ENCODE results near the gene KCND2. TPM values are rescaled to one million over a fixed set of nuclear protein-coding genes. Genes with fewer than 3 reads are reported as not detected.

Gene KCND2
- total and polyA plus RNA-seq, 3 donors from 2014 or later, result 3.8 to 6.1 (median 5.1) TPM

GRCh38 chr7:120502825-120503224 is 229.8 kb downstream of the KCND2 start:
- intact Hi-C loops (cut with DNase I; ENCODE audit: low total_unique reads), result no loop called here
- 84 to 89% methylated on average over 1 of the region's 1 CpG for WGBS, 2 donors
- TF ChIP-seq, protein P1, sequence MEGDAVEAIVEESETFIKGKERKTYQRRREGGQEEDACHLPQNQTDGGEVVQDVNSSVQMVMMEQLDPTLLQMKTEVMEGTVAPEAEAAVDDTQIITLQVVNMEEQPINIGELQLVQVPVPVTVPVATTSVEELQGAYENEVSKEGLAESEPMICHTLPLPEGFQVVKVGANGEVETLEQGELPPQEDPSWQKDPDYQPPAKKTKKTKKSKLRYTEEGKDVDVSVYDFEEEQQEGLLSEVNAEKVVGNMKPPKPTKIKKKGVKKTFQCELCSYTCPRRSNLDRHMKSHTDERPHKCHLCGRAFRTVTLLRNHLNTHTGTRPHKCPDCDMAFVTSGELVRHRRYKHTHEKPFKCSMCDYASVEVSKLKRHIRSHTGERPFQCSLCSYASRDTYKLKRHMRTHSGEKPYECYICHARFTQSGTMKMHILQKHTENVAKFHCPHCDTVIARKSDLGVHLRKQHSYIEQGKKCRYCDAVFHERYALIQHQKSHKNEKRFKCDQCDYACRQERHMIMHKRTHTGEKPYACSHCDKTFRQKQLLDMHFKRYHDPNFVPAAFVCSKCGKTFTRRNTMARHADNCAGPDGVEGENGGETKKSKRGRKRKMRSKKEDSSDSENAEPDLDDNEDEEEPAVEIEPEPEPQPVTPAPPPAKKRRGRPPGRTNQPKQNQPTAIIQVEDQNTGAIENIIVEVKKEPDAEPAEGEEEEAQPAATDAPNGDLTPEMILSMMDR (IDR thresholded peaks at IDR 0.05), result no peak
- TF ChIP-seq POLR2A (IDR thresholded peaks at IDR 0.05), result no peak
- Histone ChIP-seq H3K27ac (no peak overlapping the region), H3K4me1 (no peaks in the 10 kb centered on the region), H3K27me3 (no peaks in the 10 kb centered on the region), H3K9me3 (no peaks in the 10 kb centered on the region), H3K36me3 (ENCODE audit: low read depth, missing control alignments) (no peaks in the 10 kb centered on the region), H3K4me3 (no peak overlapping the region)
- no peak for DNase-seq

GRCh38 chr7:120504386-120504785 is 231.4 kb downstream of the KCND2 start:
- Histone ChIP-seq H3K4me1 (no peaks in the 10 kb centered on the region), H3K9me3 (no peaks in the 10 kb centered on the region), H3K27me3 (no peaks in the 10 kb centered on the region), H3K4me3 (no peak overlapping the region), H3K36me3 (ENCODE audit: low read depth, missing control alignments) (no peaks in the 10 kb centered on the region), H3K27ac (no peak overlapping the region)
- intact Hi-C loops (cut with DNase I; ENCODE audit: low total_unique reads), result no loop called here
- DNase-seq, result no peak
- TF ChIP-seq, protein P1 (IDR thresholded peaks at IDR 0.05), result no peak
- no peak for TF ChIP-seq POLR2A (IDR thresholded peaks at IDR 0.05)

GRCh38 chr7:120505770-120506169 is 232.8 kb downstream of the KCND2 start:
- no peak for TF ChIP-seq POLR2A (IDR thresholded peaks at IDR 0.05)
- TF ChIP-seq, protein P1 (IDR thresholded peaks at IDR 0.05), result no peak
- Histone ChIP-seq H3K27me3 (no peaks in the 10 kb centered on the region), H3K9me3 (no peaks in the 10 kb centered on the region), H3K27ac (no peak overlapping the region), H3K36me3 (ENCODE audit: low read depth, missing control alignments) (no peaks in the 10 kb centered on the region), H3K4me1 (no peaks in the 10 kb centered on the region), H3K4me3 (no peak overlapping the region)
- intact Hi-C loops (cut with DNase I; ENCODE audit: low total_unique reads), result no loop called here
- no peak for DNase-seq

GRCh38 chr7:120512701-120513100 is 239.7 kb downstream of the KCND2 start:
- Histone ChIP-seq H3K36me3 (ENCODE audit: low read depth, missing control alignments) (no peaks in the 10 kb centered on the region), H3K27me3 (no peaks in the 10 kb centered on the region), H3K9me3 (no peaks in the 10 kb centered on the region), H3K4me1 (no peaks in the 10 kb centered on the region), H3K27ac (no peak overlapping the region), H3K4me3 (no peak overlapping the region)
- intact Hi-C loops (cut with DNase I; ENCODE audit: low total_unique reads), result no loop called here
- no peak for TF ChIP-seq POLR2A (IDR thresholded peaks at IDR 0.05)
- TF ChIP-seq, protein P1 (IDR thresholded peaks at IDR 0.05), result no peak
- DNase-seq, result no peak
- WGBS, 2 donors, result 85 to 90% methylated on average over 3 of the region's 3 CpGs

GRCh38 chr7:120519224-120519623 is 246.2 kb downstream of the KCND2 start:
- 87 to 96% methylated on average over 3 of the region's 3 CpGs for WGBS, 2 donors
- Histone ChIP-seq H3K27ac (no peak overlapping the region), H3K4me3 (no peak overlapping the region), H3K27me3 (no peaks in the 10 kb centered on the region), H3K9me3 (no peaks in the 10 kb centered on the region), H3K36me3 (ENCODE audit: low read depth, missing control alignments) (no peaks in the 10 kb centered on the region), H3K4me1 (no peaks in the 10 kb centered on the region)
- TF ChIP-seq, protein P1 (IDR thresholded peaks at IDR 0.05), result no peak
- no peak for TF ChIP-seq POLR2A (IDR thresholded peaks at IDR 0.05)
- no peak for DNase-seq
- intact Hi-C loops (cut with DNase I; ENCODE audit: low total_unique reads), result no loop called here

All from testis (tissue), 3 donors.